Stomach (tissue), 9 donors: ENCODE data around the gene ACSL5. TPM values are rescaled to one million over a fixed set of nuclear protein-coding genes. Genes with fewer than 3 reads are reported as not detected.

Experiments used
- DNase-seq, 2 donors: peaks; one replicate each; pipeline versions ENCODE4 v3.0.0 to v3.0.0-alpha.2; 2013 to 2019
- H3K27ac ChIP-seq, 5 donors: fragments of 200-600 bp in 4 of 5; sonication (generic) in 4 of 5; one replicate each; pipeline ENCODE4 v1.5.1; 2013 to 2019; ENCODE audit warnings: mild to moderate bottlenecking in 1 of 5, moderate library complexity in 1 of 5
- H3K27me3 ChIP-seq, 3 donors: fragments of 200-600 bp; sonication (generic); one replicate each; pipeline ENCODE4 v1.5.1; 2017 to 2019; ENCODE audit warnings: mixed run types in 1 of 3
- H3K36me3 ChIP-seq, 4 donors: fragments of 200-600 bp; sonication (generic); 1 replicate in 3 of 4; 2 replicates in 1 of 4; pipeline ENCODE4 v1.5.1; 2016 to 2019
- H3K4me1 ChIP-seq, 4 donors: fragments of 200-600 bp; sonication (generic); one replicate each; pipeline ENCODE4 v1.5.1; 2016 to 2019
- H3K4me3 ChIP-seq, 4 donors: fragments of 200-600 bp; sonication (generic) in 3 of 4; one replicate each; pipeline ENCODE4 v1.5.1; 2016 to 2019; ENCODE audit warnings: mild to moderate bottlenecking in 1 of 4
- H3K9me3 ChIP-seq, 4 donors: fragments of 200-600 bp; sonication (generic); one replicate each; pipeline ENCODE4 v1.5.1; 2016 to 2019
- CTCF ChIP-seq, 7 experiments: fragments of 450-650 bp in 4 of 7; fragments of 200-600 bp in 3 of 7; sonication (generic) in 3 of 7; IDR thresholded peaks; one replicate each; pipeline ENCODE4 v1.5.1; 2016 to 2019; ENCODE audit warnings: antibody characterized with exemption in 7 of 7, control low read depth in 2 of 7, mild to moderate bottlenecking in 1 of 7
- EP300 ChIP-seq: sonication (generic); formaldehyde crosslinking; IDR thresholded peaks from one replicate; pipeline ENCODE4 v1.6.1; 2017; ENCODE audit warnings: antibody characterized with exemption
- POLR2A ChIP-seq, 4 donors: fragments of 450-650 bp; IDR thresholded peaks; one replicate each; pipeline ENCODE4 v1.6.1; 2016; ENCODE audit warnings: antibody characterized with exemption in 4 of 4, control low read depth in 2 of 4, mild to moderate bottlenecking in 1 of 4, moderate library complexity in 1 of 4
- POLR2AphosphoS5 ChIP-seq, 3 donors: sonication (generic); formaldehyde crosslinking; IDR thresholded peaks; one replicate each; pipeline ENCODE4 v1.6.1; 2016; ENCODE audit warnings: antibody characterized with exemption in 3 of 3
- WGBS, 5 donors: extraction: QIAGEN DNeasy Blood & Tissue Kit in 3 of 5; methylation state at CpG; one replicate each; pipeline versions ENCODE4 v1.1.5 to v1.1.7; 2013 to 2018; 5-methylcytosine and 5-hydroxymethylcytosine counted together
- intact Hi-C: fragments of 100-400 bp; cut with DNase I; formaldehyde crosslinking; loops from one replicate; pipeline ENCODE4 v1.15.1; 2023; ENCODE audit warnings: low total_unique reads
- polyA plus RNA-seq, 3 donors: library from polyadenylated mRNA; stranded (reverse); fragments of 200-250 nt; gene quantifications; one replicate each; pipeline ENCODE4 v1.2.3, GENCODE V29; 2013
- total RNA-seq, 5 donors: library from RNA; depleted of rRNA; stranded (reverse); fragments of >200 nt; gene quantifications; one replicate each; pipeline versions ENCODE4 v1.1.0 to v1.2.3, GENCODE V29; 2014 to 2016
- donor health status: healthy with polysubstance abuse.
- donor health status: Bipolar disorder and iron deficiency.
- donor health status: healthy.

Gene ACSL5
- total and polyA plus RNA-seq, 8 donors = 4.9 to 144 (median 16.6) TPM

- Histone ChIP-seq H3K4me3 (no peak overlapping the region), H3K36me3 (no peaks in the 10 kb centered on the region), H3K4me1 (peaks cover 26 to 33% (median 30%) of the 10 kb centered on the region in 4 donors), H3K9me3 (no peaks in the 10 kb centered on the region), H3K27ac (peak overlapping the region in 4 of 5 donors; percentile 46 to 81 (median 70)), H3K27me3 (no peaks in the 10 kb centered on the region)
- WGBS, 5 donors = 33 to 49% (median 40%) methylated on average over 13 of the region's 13 CpGs
- peak; percentile 24 to 82 for DNase-seq
- intact Hi-C loops = no loop called here
- TF ChIP-seq CTCF (IDR thresholded peaks at IDR 0.05) = no peak
- TF ChIP-seq EP300 = no peak
- TF ChIP-seq POLR2A (IDR thresholded peaks at IDR 0.05) = no peak
- TF ChIP-seq POLR2AphosphoS5 (IDR thresholded peaks at IDR 0.05) = peak in 2 of 3 donors; percentile 20 to 36
Observed at GRCh38 chr10:112360308-112361270, 13.3 kb upstream of the ACSL5 start.

GRCh38 chr10:112361951-112362751 lies 11.8 kb upstream of the ACSL5 start:
- intact Hi-C loops = no loop called here
- peak; percentile 33 to 44 for DNase-seq
- peak overlapping the region in 4 of 5 donors; percentile 46 to 81 (median 70) for H3K27ac ChIP-seq
- no peak overlapping the region for H3K4me3 ChIP-seq
- H3K36me3 ChIP-seq = no peaks in the 10 kb centered on the region
- H3K9me3 ChIP-seq = no peaks in the 10 kb centered on the region
- 41 to 51% (median 46%) methylated on average over 6 of the region's 6 CpGs for WGBS, 5 donors
- TF ChIP-seq POLR2AphosphoS5 (IDR thresholded peaks at IDR 0.05) (peak in 1 of 3 donors; percentile 33), POLR2A (IDR thresholded peaks at IDR 0.05) (no peak)
- no peaks in the 10 kb centered on the region for H3K27me3 ChIP-seq
- peaks cover 26 to 33% (median 30%) of the 10 kb centered on the region in 4 donors for H3K4me1 ChIP-seq

GRCh38 chr10:112362833-112363232 lies 11.1 kb upstream of the ACSL5 start:
- intact Hi-C loops = no loop called here
- Histone ChIP-seq H3K4me3 (no peak overlapping the region), H3K9me3 (no peaks in the 10 kb centered on the region), H3K36me3 (no peaks in the 10 kb centered on the region), H3K27me3 (no peaks in the 10 kb centered on the region), H3K4me1 (peaks cover 26 to 33% (median 30%) of the 10 kb centered on the region in 4 donors), H3K27ac (peak overlapping the region in 4 of 5 donors; percentile 42 to 81 (median 58))
- no peak for TF ChIP-seq POLR2AphosphoS5 (IDR thresholded peaks at IDR 0.05)
- TF ChIP-seq POLR2A (IDR thresholded peaks at IDR 0.05) = no peak
- TF ChIP-seq EP300 = no peak
- no peak for TF ChIP-seq CTCF (IDR thresholded peaks at IDR 0.05)
- 60 to 78% (median 71%) methylated on average over 8 of the region's 8 CpGs for WGBS, 5 donors
- no peak for DNase-seq

GRCh38 chr10:112363696-112364688 lies 9.9 kb upstream of the ACSL5 start:
- H3K36me3 ChIP-seq = no peaks in the 10 kb centered on the region
- H3K9me3 ChIP-seq = no peaks in the 10 kb centered on the region
- WGBS, 5 donors = 83 to 89% (median 86%) methylated on average over 21 to 22 of the region's 22 CpGs
- TF ChIP-seq EP300 (no peak), CTCF (IDR thresholded peaks at IDR 0.05) (no peak), POLR2AphosphoS5 (IDR thresholded peaks at IDR 0.05) (no peak), POLR2A (IDR thresholded peaks at IDR 0.05) (no peak)
- H3K4me1 ChIP-seq = peaks cover 26 to 33% (median 30%) of the 10 kb centered on the region in 4 donors
- no peak for DNase-seq
- H3K27me3 ChIP-seq = no peaks in the 10 kb centered on the region
- H3K4me3 ChIP-seq = no peak overlapping the region
- H3K27ac ChIP-seq = no peak overlapping the region
- intact Hi-C loops = no loop called here
